GM21423 (cell line): ENCODE measurements around the gene TNN.

Source experiments
- ATAC-seq: cut with Tn5 transposase; IDR thresholded peaks from one replicate; pipeline ENCODE4 v1.9.1; 2021; ENCODE audit warnings: mild to moderate bottlenecking, moderate library complexity; ENCODE audit not compliant: unreplicated experiment

TNN gene

DNA sequence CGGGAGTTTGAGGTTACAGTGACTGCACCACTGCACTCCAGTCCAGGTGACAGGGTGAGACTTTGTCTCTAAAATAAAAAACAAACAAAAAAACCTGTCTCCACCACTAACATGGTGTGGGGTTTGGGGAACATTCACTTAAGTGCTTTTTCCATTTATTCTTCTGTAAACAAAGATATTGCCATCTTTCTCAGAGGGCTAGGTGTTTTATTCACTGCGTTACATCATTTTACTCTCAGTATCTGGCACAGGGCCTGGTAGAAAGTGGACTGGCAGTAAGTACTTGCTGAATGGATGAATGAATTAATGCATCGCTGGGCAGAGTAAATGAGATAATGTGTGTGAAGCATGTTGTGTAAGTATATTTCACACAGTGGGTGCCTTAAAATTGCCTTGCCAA lies 104.9 kb downstream of the TNN start:
- no peak for ATAC-seq

DNA sequence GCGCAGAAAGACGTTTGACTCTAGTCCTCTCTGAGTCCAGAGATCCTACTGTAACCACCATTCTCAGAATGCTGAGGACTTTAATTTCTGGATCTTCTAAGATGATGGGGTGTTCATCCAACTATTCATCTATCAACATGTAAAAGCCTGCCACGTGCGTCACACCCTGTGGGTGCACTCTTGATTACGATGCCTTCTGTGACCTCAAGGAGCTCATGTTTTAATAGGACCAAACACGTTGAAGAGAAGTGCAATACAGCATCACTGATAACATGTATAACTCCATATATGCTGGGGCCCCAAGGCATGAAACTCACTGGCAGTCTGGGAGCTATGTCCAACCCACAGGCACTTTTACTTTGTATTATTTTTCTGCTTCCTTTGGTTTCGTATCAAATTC lies 105.9 kb downstream of the TNN start:
- no peak for ATAC-seq

DNA sequence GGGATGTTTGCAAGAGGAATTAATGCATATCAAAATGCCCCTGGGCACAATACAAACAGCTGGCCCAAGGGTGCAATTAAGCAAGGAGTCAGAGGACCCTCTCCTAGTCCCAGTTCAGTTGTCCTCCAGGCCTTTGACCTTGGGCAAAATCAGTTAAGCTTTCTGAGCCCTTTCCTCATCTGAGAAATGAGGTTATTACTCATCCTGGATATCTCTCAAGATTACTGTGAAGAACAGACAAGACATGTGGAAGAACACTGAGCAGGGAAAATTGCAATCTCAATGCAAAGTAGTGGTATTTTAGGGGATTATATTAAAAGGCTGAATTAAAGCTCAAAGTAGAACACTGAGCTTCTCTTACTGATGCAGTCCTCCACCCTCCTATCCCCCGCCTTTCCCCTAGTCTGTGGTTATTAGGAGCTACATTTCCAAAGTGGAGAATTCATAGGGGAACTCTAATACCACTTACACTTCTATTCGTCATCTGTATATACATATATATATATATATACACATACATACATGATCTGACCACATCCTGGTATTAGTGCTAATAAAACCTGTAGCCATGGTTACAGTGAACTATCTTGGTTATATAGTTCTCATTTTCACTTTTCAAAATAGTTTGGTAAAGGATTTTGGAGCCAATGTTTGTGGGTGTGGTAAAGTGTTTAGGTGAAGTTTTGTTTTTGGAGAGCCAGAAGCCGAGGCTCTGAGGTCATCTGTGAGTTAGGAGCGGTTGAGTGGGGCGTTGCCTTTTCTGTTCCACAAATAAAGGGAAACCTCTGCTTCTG lies 106.9 kb downstream of the TNN start:
- peak; percentile 84 for ATAC-seq

DNA sequence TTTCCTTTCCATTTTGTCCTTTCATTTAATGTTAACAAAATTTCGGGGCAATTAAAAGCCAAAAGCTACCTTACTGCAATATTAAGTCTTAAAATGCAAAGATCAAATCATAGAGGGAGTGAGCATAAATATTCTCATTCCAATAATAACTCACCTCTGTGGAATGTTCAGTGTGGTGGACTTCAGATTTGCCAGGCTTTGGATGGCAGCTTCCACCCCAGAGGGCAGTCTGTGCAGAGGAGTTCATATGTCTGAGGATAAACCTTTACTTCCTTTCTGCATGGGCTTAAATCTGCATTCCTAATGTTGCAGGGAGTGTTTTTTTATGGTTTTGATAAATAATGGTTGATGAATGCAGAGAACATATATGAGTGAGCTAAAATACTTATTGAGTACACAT lies 108.6 kb downstream of the TNN start:
- ATAC-seq, result no peak

DNA sequence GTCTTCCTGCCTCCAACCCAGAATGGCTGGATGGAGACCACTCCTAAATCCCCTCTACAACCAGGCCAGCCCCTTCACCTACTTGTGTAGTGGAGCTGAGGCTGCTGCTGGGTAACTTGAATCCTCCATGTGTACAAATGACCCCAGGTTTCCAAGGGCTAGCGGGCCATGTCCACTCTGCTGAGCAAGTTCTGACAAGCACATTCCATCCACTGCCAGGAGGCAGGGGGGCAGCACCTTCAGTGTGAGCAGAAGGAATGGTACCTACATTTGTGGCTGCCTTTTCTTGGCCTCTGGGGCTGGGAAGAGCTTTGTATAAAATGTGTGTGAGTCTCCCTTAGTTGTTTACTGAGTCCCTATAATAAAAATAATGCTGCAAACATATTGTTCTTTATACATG lies 110.4 kb downstream of the TNN start:
- ATAC-seq, result no peak

DNA sequence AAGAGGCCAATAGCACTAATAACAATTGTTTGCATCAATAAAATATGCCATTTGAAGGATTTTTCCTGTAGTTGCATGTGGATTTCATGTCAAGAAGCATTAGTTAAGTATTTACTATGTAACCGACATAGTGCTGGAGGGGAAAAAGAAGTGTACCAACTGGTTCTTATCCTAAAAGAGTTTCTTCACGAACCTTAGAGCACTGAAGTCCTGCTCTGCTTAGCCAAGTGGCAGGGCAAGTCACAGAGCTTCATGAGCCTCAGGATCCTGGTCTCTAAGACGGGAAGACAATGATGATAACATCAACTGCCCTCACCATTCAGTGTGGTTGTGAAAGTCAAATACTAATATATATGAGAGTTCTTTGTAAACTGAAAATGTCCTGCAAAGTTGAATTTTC lies 110.8 kb downstream of the TNN start:
- ATAC-seq, result no peak

DNA sequence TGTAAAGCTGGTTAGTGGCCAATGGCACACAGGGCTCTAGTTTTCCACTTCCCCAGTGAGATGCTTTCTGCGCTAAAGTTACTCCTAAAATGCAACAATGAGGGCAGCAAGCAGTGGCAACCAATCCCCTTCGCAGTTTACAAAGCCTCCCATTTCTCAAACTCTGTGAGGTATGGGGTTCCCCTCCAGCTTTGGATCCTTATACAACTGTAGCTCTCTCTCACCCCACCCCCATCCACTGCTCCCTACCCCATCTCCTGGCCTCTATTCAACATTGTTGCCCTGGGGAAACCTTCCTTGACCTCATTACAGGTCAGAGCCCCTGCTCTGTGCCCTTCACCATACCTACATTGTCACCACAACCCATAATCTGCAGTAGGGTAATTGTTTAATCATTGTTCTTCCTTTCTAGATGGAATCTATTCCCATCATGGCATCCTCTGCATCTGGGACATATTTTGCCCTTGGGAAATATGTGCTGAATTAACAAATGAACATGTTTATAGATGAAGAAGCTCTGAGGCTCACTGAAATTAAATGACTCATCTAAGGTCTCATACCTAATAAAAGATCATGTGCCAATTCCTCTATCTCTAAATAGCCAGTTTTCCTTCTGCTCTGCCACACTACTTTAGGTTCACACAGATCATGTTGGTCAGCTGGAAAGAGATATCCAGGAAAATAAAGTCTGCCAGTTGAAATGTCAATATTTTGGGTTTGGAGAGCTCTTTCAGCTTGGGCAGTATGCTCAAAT lies 112.4 kb downstream of the TNN start:
- ATAC-seq, result no peak

DNA sequence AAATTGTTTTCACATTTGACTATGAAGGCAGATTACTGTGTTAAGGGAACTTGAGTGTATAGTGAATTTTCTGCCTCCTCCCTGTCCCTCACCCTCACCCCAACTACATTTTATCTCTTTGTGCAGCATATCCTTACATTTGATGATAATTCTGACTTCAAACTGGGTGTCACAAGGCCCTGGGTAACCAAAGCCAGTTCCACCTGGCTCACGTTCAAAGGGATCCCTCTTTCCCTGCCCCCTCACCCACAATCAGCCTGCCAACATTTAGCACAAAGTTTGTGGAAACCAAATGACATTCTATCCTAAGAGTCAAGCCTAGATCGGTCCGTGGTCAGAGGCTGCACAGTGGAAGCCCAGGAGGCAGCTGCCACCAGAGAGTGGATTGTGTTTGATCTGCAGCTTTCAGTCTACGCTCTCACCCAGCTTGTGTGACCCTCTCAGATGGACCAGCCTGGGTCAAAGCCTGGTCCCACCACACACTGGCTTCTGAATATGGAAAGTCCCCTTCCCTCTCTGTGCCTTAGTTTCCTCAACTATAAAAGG lies 114.6 kb downstream of the TNN start:
- no peak for ATAC-seq

DNA sequence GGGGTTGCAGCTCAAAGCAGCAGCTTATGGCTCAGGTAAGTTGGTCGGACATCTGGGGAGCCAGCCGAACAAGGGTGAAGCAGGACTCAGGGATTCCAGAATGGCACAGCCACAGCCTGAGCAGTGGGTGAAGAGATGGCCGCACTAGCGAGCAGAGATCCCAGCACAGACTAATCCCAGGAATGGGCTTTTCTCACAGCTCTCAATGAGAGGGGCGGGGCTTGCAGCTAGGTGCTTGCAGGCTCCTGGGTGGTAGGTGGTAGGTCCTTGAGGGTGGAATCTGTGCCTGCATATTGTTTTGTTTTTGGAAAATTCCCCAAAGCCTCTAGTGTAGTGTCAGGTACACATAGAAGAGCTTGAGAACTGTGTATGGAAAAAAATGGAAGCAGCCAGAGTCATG lies 116.0 kb downstream of the TNN start:
- ATAC-seq, result no peak

DNA sequence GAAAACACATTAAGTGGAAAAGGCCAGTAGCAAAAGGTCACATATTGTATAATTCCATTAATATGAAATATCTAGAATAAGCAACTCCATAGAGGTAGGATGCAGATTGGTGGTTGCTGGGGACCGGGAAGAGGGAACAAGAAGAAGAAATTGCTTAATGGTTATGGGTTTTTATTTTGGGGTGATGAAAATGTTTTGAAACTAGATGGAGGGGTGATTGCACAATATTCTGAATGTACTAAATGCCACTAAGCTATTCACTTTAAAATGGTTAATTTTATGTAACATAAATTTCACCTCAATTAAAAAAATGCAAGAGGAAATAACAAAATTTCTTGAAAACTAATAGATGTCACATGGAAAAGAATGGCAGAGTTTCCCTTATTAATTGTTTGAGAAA lies 118.3 kb downstream of the TNN start:
- ATAC-seq, result no peak

DNA sequence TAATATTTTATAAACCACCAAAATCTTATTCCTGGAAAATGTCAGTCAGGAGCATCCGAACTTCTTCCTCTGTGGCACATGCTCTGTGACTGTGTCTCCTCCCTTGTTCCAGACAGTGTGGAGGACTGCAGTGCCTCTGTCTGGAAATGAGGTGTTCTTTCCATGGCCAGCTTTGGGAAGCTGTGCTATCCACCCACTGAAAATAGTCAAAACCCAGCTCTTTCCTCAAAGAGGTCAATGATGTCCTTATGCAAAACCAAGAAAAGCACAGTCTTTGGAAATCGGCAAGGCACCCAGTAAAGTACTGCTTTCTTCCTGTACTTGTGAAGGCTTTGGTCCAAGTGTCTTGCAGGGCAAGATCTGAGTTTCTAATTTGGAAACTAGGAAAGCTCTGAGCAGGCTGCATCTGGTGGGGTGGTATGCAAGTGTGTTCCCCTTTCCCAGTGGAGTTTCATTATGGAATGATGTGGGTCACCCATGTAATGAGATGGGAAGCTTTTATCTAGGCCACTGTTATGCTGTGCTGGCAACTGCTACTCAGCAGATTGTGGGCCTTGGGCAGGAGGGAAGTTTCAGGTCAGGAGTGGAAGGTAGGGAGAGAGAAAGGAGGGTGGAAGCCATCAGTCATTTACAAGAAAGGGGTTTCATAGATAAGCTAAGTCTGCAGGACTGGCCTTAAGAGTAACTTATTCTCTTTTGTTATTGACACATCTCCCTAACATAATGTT lies 119.0 kb downstream of the TNN start:
- ATAC-seq, result no peak

DNA sequence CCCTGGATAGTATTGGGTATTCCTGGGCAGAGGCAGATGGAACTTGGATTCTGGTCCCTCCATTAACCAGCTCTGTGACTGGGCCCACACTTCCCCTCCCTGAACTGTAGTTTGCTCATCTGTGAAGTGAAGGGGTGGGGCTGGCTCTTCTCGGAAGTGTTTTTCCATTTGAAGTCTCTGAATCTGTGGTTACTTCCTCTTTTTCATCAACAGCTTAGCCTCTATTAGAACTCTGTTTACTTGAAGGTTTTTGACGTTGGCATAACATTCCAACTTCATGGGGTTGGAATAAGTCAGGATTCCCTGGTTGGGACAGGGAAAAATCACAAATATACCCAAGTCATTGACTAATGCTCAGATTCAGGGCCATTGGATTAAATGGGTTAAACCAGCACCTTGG lies 121.3 kb downstream of the TNN start:
- ATAC-seq, result peak; percentile 60

DNA sequence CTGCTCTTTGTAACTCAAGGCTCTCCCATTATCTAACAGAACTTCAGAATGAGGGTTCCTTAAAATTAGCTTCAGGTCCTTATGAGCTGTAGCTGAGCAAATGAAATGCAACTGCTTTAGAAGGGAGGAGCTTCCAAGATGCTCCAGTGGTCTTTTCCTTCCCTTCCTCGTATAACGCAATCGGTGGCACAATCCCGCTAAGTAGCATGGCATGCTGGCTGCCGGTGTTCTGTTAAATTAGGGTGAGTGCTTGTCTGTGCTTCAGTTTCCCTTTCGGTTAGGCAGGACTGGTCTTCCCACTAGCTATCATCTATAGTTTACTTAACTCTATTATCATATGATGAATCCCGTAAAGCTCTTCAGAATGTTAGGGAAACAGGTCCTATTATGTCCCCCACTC lies 124.0 kb downstream of the TNN start:
- peak; percentile 23 for ATAC-seq

DNA sequence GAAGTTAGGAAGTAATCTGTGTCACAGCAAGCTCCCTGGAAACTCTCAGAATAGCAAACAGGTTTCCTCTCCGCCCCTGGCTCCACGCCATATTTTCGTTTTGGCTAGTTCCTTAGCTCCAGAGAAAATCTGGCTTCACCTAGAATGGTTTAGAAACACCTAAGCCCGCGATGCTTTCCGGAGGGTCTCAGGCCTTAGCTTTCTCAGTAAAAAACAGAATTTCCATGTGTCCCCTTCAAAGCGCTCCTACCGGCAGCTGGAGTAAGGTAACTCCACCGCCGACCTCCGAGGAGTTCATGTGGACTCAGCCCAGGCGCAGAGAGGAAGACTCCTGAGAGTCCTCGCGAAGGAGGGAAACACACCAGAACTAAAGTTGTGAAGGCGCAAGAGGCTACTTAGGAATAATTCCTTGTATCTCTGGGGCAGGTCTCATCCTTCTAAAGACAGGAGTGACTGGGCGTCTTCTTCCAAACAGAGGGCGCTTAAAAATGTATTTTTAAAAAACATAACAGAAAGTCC lies 124.5 kb downstream of the TNN start:
- ATAC-seq, result no peak

DNA sequence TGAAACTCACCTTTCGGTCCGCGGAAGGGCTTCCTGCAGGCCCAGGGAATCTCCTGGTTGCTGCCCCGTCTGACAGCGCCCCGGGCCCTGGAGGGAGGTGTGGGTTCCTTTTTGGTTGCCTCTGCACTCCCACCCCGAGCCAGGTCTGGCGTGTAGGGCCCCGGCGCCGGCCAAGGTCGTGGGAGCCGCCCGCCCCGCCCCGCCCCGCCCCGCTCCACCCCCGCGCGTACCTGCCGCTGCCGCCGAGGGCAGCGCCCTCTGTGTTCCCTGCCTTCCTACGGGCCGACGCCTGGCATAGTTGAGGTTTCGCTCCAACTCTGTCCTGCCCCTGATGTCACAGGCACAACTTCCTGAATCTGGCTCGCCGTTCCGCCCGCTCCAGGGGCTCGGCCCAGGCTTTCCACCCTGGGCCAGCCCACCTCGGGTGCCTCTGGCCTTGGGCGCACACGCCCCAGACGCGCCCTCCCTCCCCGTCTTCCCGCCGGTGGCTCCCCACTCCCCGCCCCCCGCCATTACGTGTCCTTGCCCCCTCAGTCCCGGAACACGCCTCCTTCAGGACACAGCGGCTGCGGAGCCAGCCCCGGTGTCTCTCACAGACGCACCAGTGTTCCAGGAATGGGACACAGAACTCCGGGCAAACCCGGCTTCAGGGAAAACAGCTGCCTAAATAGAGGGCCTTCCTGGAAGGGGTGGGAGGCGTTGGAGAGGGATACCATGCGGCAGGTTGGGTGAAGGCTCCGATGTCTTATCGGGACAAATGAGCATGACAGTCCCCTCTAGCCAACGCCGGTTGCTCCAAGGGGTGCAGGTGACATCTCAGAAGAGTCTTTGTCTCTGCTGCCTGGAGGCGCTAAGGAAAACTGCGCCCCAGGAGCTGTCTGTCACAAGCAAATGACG lies 125.2 kb downstream of the TNN start, which contains the start of gene KIAA0040:
Gene KIAA0040 (minus strand): TSS at position 147 of the 897 bp plus-strand sequence. CDS start 31,763 bp downstream, outside the sequence.
- peak; percentile 50 for ATAC-seq

DNA sequence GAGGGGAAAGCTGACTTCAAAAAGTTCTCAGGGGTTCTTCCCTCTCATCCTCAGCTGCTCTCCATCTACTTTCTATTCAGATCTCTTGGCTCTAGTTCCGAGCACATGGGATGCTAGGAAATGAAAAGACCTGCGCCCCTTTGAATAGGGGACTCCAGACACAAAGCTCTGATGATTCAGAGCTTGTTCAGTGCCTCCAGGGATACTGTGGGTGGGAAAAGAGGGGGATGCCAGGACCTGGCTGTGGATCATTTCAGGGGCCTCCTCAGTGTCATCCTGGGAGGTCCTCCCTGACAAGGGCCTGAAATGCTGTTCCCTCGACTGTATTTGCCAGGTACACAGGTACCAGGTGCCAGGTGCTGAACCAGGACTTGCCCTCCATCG lies 125.9 kb downstream of the TNN start:
- no peak for ATAC-seq

DNA sequence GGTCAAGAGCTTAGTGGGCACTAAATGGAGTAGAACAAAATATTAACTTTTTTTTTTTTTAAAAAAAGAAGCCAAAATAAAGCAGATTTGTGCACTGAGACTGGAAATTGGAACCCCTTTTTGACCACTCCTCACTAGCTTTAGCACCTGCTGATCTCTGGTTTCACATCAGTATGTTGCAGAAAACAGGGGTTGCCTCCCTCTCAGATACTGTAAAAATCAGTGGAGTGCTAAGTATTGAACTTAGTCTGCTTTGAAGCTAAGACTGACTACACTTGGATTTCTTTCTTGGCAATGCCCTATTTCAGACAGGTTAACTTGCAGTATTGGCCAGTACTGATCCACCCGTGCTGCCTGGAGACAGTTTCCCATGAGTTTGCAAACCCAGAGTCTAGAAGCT lies 127.6 kb downstream of the TNN start:
- ATAC-seq, result no peak

DNA sequence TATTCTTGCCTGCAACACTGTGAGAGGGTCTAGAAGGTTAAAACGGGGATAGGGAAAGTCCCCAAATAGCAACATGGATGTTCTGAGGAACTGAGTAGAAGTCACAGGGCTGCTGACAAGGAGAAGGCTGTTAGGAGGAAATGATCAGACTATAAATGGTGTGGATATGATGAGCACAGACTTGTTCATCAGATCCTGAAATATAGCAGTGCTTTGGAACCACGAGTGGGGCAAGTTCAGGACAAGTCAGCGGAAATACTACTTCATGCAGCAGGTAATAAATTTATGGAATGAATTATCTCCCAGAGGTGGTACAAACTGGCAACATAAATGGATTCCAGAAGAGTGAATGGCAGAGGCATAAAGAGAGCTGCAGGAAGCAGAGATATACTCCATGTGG lies 128.2 kb downstream of the TNN start:
- ATAC-seq, result no peak

DNA sequence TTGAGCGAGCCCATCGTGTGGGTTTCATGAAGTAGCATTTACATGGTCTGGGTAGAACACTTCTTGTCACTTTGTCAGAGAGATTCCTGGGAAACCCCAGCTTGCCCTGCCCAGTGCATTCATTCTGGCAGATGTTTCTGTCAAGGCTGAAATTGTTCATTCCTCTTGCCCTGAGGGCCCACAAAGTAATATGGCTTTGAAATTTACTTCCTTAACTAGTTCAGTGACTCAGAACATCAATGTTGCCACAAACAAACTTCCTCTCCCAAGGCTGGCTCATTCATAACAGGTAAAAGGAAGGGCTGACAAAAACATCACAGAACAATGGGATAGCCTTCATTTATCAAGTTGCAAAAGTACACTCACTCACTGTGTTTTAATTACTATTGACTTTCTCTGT lies 129.9 kb downstream of the TNN start:
- ATAC-seq, result no peak
